K562 (cell line): ENCODE results near the gene DUSP10. TPM values are rescaled to one million over a fixed set of nuclear protein-coding genes. Genes with fewer than 3 reads are reported as not detected.

Experiments used
- CREBBP ChIP-seq: IDR thresholded peaks from one replicate; pipeline ENCODE4 v1.6.1; 2012; ENCODE audit warnings: low read depth, mild to moderate bottlenecking, control low read depth, inconsistent platforms, low read length
- FOS ChIP-seq: IDR thresholded peaks from 3 replicates; pipeline ENCODE4 v1.6.1; 2011; ENCODE audit not compliant: insufficient read length; ENCODE audit errors: extremely low read depth
- GTF2F1 ChIP-seq: IDR thresholded peaks from 2 replicates; pipeline ENCODE4 v1.6.1; 2011; ENCODE audit warnings: low read depth, low read length, improper control_type of control experiment
- HDAC2 ChIP-seq: fragments of 450-650 bp; IDR thresholded peaks from 2 replicates; pipeline ENCODE4 v1.6.1; 2016; ENCODE audit warnings: mild to moderate bottlenecking
- HMG20A ChIP-seq: fragments of 450-650 bp; formaldehyde crosslinking; conservative IDR thresholded peaks from 2 replicates; pipeline ENCODE4 v1.4.0; 2020; ENCODE audit warnings: mild to moderate bottlenecking, mixed read lengths
- MCM3 ChIP-seq: fragments of 450-650 bp; IDR thresholded peaks from 2 replicates; pipeline ENCODE4 v1.6.1; 2016
- NR2C1 ChIP-seq, 2 experiments: fragments of 450-650 bp; IDR thresholded peaks; 2 replicates each; pipeline ENCODE4 v1.6.1; 2017; ENCODE audit warnings: mild to moderate bottlenecking in 2 of 2, antibody characterized with exemption in 1 of 2, inconsistent platforms in 1 of 2, missing compliant biosample characterization in 1 of 2, missing genetic modification characterization in 1 of 2
- PURB ChIP-seq: sonication (generic); formaldehyde crosslinking; IDR thresholded peaks from 2 replicates; pipeline ENCODE4 v1.9.0; 2021; ENCODE audit warnings: low read depth, mild to moderate bottlenecking, missing genetic modification reagents
- SNRNP70 ChIP-seq: fragments of 200-400 bp; formaldehyde crosslinking; optimal IDR thresholded peaks from 2 replicates; pipeline ENCODE3; 2017; ENCODE audit warnings: low read depth, low read length
- TAF1 ChIP-seq: IDR thresholded peaks from 2 replicates; pipeline ENCODE4 v1.6.1; 2011; ENCODE audit warnings: mild to moderate bottlenecking, low read length, moderate library complexity; ENCODE audit not compliant: insufficient read depth, control insufficient read depth, severe bottlenecking; ENCODE audit errors: extremely low read depth
- TEAD2 ChIP-seq: fragments of 450-650 bp; IDR thresholded peaks from 2 replicates; pipeline ENCODE4 v1.6.1; 2016; ENCODE audit warnings: missing genetic modification characterization, control low read depth, missing compliant biosample characterization
- THRAP3 ChIP-seq: fragments of 450-650 bp; IDR thresholded peaks from 2 replicates; pipeline ENCODE4 v1.6.1; 2016; ENCODE audit warnings: mild to moderate bottlenecking, inconsistent platforms, borderline replicate concordance
- U2AF2 ChIP-seq: fragments of 200-400 bp; formaldehyde crosslinking; optimal IDR thresholded peaks from 2 replicates; pipeline ENCODE3; 2017; ENCODE audit warnings: low read depth, mild to moderate bottlenecking, low read length
- XRCC5 ChIP-seq: fragments of 200-400 bp; formaldehyde crosslinking; IDR thresholded peaks from 2 replicates; pipeline ENCODE4 v1.6.1; 2017; ENCODE audit warnings: low read depth, mild to moderate bottlenecking, low read length
- polyA plus RNA-seq, 8 experiments: library from polyadenylated mRNA; depleted of rRNA in 4 of 8; stranded (reverse) in 5 of 8; unstranded in 3 of 8; fragments of >200 nt; fragmentation: Nextera tagmentation in 2 of 8; fragmentation: Illumina TruSeq in 1 of 8; extraction: Ambion mirVana in 2 of 8; extraction: Trizol in 1 of 8; gene quantifications; 2 replicates each; pipeline versions ENCODE4 v1.2.1 to v1.2.3, GENCODE V29; 2011 to 2014; ENCODE audit warnings: inconsistent platforms in 1 of 8, missing spikeins in 1 of 8
- total RNA-seq, 7 experiments: library from RNA; depleted of rRNA in 6 of 7; stranded (reverse); fragments of >200 nt in 6 of 7; fragmentation: Illumina TruSeq in 2 of 7; extraction: Trizol in 2 of 7; gene quantifications; 2 replicates each; pipeline versions ENCODE4 v1.2.1 to v1.2.3, GENCODE V29; 2011 to 2021; ENCODE audit warnings: low replicate concordance in 1 of 7
- TF ChIP-seq, protein P1 (sequence below): fragments of 450-650 bp; IDR thresholded peaks from 2 replicates; pipeline ENCODE4 v1.6.1; 2016; ENCODE audit warnings: low read depth, mild to moderate bottlenecking, moderate library complexity
- TF ChIP-seq, protein P2 (sequence below), 2 experiments: fragments of 150-350 bp in 1 of 2; IDR thresholded peaks; 2 replicates each; pipeline ENCODE4 v1.6.1; 2012 to 2016; ENCODE audit warnings: low read depth in 2 of 2, low read length in 2 of 2, mild to moderate bottlenecking in 1 of 2, moderate library complexity in 1 of 2
- TF ChIP-seq, protein P3 (sequence below): fragments of 250-450 bp; sonication (Bioruptor Pico); IDR thresholded peaks from 2 replicates; pipeline ENCODE4 v1.4.0; 2020; ENCODE audit warnings: mild to moderate bottlenecking, moderate library complexity
- TF ChIP-seq, protein P4 (sequence below): fragments of 250-450 bp; sonication (Bioruptor Pico); IDR thresholded peaks from 2 replicates; pipeline ENCODE4 v1.8.0; 2021; ENCODE audit warnings: mild to moderate bottlenecking, moderate library complexity
- TF ChIP-seq, protein P5 (sequence below): fragments of 450-650 bp; formaldehyde crosslinking; IDR thresholded peaks from 2 replicates; pipeline ENCODE4 v1.4.0; 2020; ENCODE audit warnings: mild to moderate bottlenecking
- TF ChIP-seq, protein P6 (sequence below): fragments of 250-450 bp; sonication (Bioruptor Pico); IDR thresholded peaks from 2 replicates; pipeline ENCODE4 v1.8.0; 2022; ENCODE audit warnings: inconsistent platforms, mild to moderate bottlenecking, moderate library complexity, borderline replicate concordance

Gene DUSP10
- total and polyA plus RNA-seq, 9 of the 15 experiments (the other 6 are each of a cell fraction or from before 2014, with no cell fraction given) = 1.7 to 8.3 (median 6.1) TPM

DNA sequence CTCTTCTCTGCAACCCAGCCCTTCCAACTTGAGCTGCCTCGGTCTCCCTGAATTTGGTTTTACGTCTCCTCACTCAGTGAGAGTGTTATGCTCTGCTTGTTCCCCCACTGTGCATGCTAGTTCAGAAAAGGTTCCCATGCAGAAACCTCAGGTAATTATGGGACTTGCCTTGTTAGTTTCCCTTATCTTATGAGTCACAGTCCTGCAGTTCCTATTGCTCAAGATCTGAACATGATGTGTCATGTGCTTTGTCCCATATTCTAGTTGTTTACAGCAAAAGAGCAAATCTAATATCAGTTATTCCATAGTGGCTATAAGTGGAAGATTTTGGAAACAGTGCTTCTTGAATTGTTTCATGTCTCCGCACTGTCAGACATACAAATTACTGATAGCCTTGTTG is 74.4 kb downstream of the DUSP10 start (continued):
- TF ChIP-seq TEAD2 (tag) (no peak), CREBBP (no peak), GTF2F1 (no peak), FOS (peak; percentile 29), MCM3 (no peak), HMG20A (CRISPR knock-in tag) (no peak), XRCC5 (no peak), NR2C1 (IDR thresholded peaks at IDR 0.05) (no peak), NR2C1 (tag; IDR thresholded peaks at IDR 0.05) (no peak), THRAP3 (no peak), U2AF2 (no peak), TAF1 (no peak), PURB (CRISPR knock-in tag) (no peak), SNRNP70 (no peak), HDAC2 (peak; percentile 54; the same call in 1 of the 2 replicates)
- TF ChIP-seq, protein P1, sequence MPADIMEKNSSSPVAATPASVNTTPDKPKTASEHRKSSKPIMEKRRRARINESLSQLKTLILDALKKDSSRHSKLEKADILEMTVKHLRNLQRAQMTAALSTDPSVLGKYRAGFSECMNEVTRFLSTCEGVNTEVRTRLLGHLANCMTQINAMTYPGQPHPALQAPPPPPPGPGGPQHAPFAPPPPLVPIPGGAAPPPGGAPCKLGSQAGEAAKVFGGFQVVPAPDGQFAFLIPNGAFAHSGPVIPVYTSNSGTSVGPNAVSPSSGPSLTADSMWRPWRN = no peak
- TF ChIP-seq, protein P2, sequence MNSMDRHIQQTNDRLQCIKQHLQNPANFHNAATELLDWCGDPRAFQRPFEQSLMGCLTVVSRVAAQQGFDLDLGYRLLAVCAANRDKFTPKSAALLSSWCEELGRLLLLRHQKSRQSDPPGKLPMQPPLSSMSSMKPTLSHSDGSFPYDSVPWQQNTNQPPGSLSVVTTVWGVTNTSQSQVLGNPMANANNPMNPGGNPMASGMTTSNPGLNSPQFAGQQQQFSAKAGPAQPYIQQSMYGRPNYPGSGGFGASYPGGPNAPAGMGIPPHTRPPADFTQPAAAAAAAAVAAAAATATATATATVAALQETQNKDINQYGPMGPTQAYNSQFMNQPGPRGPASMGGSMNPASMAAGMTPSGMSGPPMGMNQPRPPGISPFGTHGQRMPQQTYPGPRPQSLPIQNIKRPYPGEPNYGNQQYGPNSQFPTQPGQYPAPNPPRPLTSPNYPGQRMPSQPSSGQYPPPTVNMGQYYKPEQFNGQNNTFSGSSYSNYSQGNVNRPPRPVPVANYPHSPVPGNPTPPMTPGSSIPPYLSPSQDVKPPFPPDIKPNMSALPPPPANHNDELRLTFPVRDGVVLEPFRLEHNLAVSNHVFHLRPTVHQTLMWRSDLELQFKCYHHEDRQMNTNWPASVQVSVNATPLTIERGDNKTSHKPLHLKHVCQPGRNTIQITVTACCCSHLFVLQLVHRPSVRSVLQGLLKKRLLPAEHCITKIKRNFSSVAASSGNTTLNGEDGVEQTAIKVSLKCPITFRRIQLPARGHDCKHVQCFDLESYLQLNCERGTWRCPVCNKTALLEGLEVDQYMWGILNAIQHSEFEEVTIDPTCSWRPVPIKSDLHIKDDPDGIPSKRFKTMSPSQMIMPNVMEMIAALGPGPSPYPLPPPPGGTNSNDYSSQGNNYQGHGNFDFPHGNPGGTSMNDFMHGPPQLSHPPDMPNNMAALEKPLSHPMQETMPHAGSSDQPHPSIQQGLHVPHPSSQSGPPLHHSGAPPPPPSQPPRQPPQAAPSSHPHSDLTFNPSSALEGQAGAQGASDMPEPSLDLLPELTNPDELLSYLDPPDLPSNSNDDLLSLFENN (IDR thresholded peaks at IDR 0.05; ENCODE audit: low read depth in 2 of 2, low read length in 2 of 2) = no peak
- TF ChIP-seq, protein P3, sequence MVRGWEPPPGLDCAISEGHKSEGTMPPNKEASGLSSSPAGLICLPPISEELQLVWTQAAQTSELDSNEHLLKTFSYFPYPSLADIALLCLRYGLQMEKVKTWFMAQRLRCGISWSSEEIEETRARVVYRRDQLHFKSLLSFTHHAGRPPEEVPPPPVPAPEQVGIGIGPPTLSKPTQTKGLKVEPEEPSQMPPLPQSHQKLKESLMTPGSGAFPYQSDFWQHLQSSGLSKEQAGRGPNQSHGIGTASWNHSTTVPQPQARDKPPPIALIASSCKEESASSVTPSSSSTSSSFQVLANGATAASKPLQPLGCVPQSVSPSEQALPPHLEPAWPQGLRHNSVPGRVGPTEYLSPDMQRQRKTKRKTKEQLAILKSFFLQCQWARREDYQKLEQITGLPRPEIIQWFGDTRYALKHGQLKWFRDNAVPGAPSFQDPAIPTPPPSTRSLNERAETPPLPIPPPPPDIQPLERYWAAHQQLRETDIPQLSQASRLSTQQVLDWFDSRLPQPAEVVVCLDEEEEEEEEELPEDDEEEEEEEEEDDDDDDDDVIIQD (CRISPR knock-in tag) = no peak
- TF ChIP-seq, protein P4, sequence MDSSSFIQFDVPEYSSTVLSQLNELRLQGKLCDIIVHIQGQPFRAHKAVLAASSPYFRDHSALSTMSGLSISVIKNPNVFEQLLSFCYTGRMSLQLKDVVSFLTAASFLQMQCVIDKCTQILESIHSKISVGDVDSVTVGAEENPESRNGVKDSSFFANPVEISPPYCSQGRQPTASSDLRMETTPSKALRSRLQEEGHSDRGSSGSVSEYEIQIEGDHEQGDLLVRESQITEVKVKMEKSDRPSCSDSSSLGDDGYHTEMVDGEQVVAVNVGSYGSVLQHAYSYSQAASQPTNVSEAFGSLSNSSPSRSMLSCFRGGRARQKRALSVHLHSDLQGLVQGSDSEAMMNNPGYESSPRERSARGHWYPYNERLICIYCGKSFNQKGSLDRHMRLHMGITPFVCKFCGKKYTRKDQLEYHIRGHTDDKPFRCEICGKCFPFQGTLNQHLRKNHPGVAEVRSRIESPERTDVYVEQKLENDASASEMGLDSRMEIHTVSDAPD = no peak
- TF ChIP-seq, protein P5, sequence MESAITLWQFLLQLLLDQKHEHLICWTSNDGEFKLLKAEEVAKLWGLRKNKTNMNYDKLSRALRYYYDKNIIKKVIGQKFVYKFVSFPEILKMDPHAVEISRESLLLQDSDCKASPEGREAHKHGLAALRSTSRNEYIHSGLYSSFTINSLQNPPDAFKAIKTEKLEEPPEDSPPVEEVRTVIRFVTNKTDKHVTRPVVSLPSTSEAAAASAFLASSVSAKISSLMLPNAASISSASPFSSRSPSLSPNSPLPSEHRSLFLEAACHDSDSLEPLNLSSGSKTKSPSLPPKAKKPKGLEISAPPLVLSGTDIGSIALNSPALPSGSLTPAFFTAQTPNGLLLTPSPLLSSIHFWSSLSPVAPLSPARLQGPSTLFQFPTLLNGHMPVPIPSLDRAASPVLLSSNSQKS (CRISPR knock-in tag) = no peak
- TF ChIP-seq, protein P6, sequence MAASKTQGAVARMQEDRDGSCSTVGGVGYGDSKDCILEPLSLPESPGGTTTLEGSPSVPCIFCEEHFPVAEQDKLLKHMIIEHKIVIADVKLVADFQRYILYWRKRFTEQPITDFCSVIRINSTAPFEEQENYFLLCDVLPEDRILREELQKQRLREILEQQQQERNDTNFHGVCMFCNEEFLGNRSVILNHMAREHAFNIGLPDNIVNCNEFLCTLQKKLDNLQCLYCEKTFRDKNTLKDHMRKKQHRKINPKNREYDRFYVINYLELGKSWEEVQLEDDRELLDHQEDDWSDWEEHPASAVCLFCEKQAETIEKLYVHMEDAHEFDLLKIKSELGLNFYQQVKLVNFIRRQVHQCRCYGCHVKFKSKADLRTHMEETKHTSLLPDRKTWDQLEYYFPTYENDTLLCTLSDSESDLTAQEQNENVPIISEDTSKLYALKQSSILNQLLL (CRISPR knock-in tag) = no peak
